Measurements from ENCODE around the gene SGPP2. TPM values are rescaled to one million over a fixed set of nuclear protein-coding genes. Genes with fewer than 3 reads are reported as not detected.

SGPP2 gene, protein sequence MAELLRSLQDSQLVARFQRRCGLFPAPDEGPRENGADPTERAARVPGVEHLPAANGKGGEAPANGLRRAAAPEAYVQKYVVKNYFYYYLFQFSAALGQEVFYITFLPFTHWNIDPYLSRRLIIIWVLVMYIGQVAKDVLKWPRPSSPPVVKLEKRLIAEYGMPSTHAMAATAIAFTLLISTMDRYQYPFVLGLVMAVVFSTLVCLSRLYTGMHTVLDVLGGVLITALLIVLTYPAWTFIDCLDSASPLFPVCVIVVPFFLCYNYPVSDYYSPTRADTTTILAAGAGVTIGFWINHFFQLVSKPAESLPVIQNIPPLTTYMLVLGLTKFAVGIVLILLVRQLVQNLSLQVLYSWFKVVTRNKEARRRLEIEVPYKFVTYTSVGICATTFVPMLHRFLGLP
- total RNA-seq: 0.12 and 0.32 TPM in 2 replicates

GRCh38 chr2:222424276-222424728 lies at the start of gene SGPP2:
SGPP2 (plus strand) TSS chr2:222424543; CDS start chr2:222424603, 60 bp downstream.

Small RNA genes lying within 50 kb of the gene (small RNA-seq; reads per million reads assigned to genes)
- gene RF00019 (not detected), gene RNU6-619P (not detected)

Other genes with a start within 250 kb of the SGPP2 start
- gene PAX3, start 125.5 kb upstream of the SGPP2 start, total RNA-seq: 5.8 and 8.1 TPM in 2 replicates
- 17.0 and 17.2 TPM in 2 replicates for gene FARSB, start 231.5 kb downstream of the SGPP2 start, total RNA-seq
- not detected in 2 replicates for gene MOGAT1, start 247.1 kb downstream of the SGPP2 start, total RNA-seq